Activated CD8-positive, alpha-beta memory T cell treated with anti-CD3 and anti-CD28 coated beads for 24 hours (primary cell): ENCODE data around the gene NIM1K.
"Not testable (repeated sequence)": the region's sequence is repeated elsewhere in the genome, so short reads cannot be mapped to it uniquely, and the experiment has no call there.

Experiments
- DNase-seq: peaks from one replicate; pipeline ENCODE4 v3.0.0-alpha.2; 2020

Gene NIM1K

GRCh38 chr5:43231977-43232376 lies 40.0 kb downstream of the NIM1K start:
- peak; percentile 56 for DNase-seq

- DNase-seq: no peak
Measured at GRCh38 chr5:43232943-43233833, 41.2 kb downstream of the NIM1K start.

GRCh38 chr5:43233946-43234345 lies 41.9 kb downstream of the NIM1K start:
- no peak for DNase-seq

GRCh38 chr5:43236653-43237355 lies 44.8 kb downstream of the NIM1K start:
- DNase-seq: no peak

GRCh38 chr5:43242196-43242595 lies 50.2 kb downstream of the NIM1K start:
- DNase-seq: no peak

GRCh38 chr5:43243270-43243669 lies 51.2 kb downstream of the NIM1K start:
- DNase-seq: no peak

GRCh38 chr5:43244823-43245565 lies 53.0 kb downstream of the NIM1K start:
- DNase-seq: no peak

GRCh38 chr5:43245724-43246385 lies 53.8 kb downstream of the NIM1K start:
- DNase-seq: no peak

- DNase-seq: no peak
Measured at GRCh38 chr5:43251754-43252153, 59.7 kb downstream of the NIM1K start.

- no peak for DNase-seq
Measured at GRCh38 chr5:43255704-43256103, 63.7 kb downstream of the NIM1K start.

- DNase-seq: no peak
Measured at GRCh38 chr5:43256261-43256966, 64.4 kb downstream of the NIM1K start.

GRCh38 chr5:43258116-43258515 lies 66.1 kb downstream of the NIM1K start:
- DNase-seq: no peak

- not testable (repeated sequence) for DNase-seq
Measured at GRCh38 chr5:43262269-43262668, 70.2 kb downstream of the NIM1K start.

- DNase-seq: no peak
Measured at GRCh38 chr5:43268188-43268820, 76.3 kb downstream of the NIM1K start.

- DNase-seq: no peak
Measured at GRCh38 chr5:43270645-43271044, 78.6 kb downstream of the NIM1K start.

- DNase-seq: no peak
Measured at GRCh38 chr5:43273552-43273951, 81.5 kb downstream of the NIM1K start.

GRCh38 chr5:43274435-43275114 lies 82.5 kb downstream of the NIM1K start:
- DNase-seq: no peak

- no peak for DNase-seq
Measured at GRCh38 chr5:43275391-43275790, 83.4 kb downstream of the NIM1K start.

GRCh38 chr5:43279548-43280274 lies 87.7 kb downstream of the NIM1K start:
- no peak for DNase-seq
